GM19467 (cell line): ENCODE results near the gene RAPGEF1.
"Not testable (repeated sequence)": the region's sequence is repeated elsewhere in the genome, so short reads cannot be mapped to it uniquely, and the experiment has no call there.

Source experiments
- ATAC-seq: cut with Tn5 transposase; IDR thresholded peaks from one replicate; pipeline ENCODE4 v1.9.1; 2021; ENCODE audit warnings: mild to moderate bottlenecking, moderate library complexity; ENCODE audit not compliant: unreplicated experiment

The RAPGEF1 gene

DNA sequence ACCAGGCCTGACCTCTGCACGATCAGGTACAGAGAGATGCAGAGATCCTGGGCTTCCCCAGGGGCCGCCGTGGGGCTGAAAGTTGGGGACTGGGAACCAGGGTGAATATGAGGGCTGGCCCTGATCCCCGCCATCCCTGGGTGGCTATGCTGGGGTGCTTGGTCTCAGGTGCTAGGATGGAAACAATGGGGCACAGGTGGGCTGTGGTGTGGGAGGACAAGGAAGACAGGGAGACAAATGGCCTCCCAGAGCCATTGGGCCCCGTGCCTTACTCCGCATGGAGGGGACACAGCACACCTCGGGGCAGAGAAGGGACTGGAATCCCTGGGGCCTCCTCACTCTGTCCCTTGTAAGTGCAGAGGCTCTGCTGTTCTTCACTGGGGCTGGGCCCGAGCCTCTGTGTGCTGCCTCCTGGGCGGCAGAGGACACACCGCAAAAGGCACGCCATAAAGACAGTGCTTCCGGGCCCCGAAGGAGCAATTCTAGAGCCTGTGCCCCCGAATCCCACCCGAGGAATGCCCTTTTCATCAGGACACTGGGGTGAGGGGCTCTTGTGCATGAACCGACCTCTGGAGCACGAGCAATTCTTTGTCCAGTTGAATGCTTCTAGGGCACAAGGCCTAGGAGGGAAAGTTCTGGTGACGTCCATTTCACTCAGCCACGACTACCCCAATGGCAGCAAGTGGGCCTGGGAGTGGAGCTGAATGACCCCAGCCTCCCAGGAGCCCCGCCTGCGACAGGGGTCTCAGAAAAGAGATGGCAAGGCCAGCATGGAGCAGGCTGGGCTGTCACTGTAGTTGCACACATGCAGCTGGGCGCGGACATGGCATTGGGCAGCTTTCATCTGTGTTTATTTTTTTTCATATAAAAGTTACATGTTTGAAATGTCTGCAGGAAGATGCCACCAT lies 163.7 kb downstream of the RAPGEF1 start:
- ATAC-seq, result no peak

GRCh38 chr9:131574730-131575640 lies 164.9 kb downstream of the RAPGEF1 start:
- no peak for ATAC-seq

GRCh38 chr9:131567910-131568309 lies 172.0 kb downstream of the RAPGEF1 start:
- no peak for ATAC-seq

DNA sequence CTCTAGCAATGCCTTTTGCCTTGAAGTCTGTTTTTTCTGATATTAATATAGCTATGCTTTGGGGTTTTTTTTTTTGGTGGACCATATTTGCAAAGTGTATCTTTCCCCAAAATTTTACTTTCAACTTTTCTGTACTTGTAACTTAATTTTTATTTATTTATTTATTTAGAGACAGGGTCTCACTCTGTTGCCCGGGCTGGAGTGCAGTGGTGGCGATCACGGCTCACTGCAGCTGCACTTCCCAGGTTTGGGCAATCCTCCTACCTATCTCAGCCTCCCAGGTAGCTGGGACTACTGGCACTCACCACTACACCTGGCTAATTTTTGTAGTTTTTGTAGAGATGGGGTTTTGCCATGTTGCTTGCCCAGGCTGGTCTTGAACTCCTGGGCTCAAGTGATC lies 173.7 kb downstream of the RAPGEF1 start:
- no peak for ATAC-seq

GRCh38 chr9:131565369-131565768 lies 174.5 kb downstream of the RAPGEF1 start:
- ATAC-seq, result no peak

- no peak for ATAC-seq
Measured at GRCh38 chr9:131562032-131562959, 177.6 kb downstream of the RAPGEF1 start.

DNA sequence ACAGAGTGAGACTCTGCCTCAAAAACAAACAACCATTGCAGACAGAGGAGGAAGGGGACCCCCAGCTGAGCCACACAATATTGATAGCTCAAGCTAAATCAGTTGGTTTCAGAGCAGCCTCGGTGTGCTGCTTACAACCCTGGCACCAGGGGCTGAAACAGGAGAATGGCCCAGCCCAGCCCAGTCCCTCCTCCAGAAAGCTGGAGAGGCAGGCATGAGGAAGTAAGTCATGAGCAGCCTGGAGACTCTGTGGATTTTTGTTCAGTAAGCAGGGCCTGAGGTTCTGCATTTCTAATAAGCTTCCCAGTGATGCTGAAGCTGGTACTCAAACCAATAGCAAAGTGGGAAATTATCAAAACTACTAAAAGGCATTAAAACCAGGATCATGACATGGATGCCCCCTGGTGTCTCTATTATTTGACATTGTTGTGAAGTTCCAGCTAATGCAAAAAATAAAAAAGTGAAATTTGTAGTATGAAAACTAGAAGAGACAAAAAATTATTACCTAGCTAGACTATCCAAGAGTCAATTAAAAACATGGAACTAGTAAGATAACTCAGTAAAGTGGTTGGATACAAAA lies 180.4 kb downstream of the RAPGEF1 start:
- no peak for ATAC-seq

DNA sequence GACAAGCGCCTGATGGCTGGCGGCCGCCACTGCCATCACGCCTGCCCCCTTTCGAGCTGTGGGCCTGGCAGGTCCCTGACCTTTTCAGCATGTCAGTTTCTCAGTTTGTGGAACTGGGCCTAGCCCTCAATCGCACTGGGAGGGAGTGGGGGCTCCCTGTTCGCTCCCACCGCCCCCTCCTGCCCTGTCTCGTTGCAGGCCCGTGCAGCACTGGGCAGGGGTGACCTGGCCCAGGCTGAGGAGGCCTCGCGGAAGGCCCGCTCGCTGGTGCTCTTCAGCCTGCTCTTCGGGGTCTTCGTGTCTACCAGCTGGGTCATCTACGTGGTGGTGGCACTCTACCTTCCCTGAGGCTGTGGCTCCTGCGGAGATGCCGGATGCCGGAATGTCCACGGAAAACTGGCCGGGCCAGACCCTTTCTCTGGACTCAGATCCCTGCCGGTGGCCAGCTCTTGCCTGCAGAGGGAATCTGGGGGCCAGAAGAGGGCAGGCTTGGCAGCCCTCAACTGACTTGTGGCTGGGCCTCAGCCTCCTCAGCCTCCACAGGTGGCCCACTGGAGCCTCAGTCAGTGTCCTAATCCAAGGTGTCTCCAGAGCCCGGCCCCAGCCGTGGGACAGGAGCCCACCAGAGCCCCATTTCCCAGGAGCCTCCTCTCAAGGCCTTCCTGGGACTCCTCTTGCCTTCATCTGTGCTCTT lies 181.9 kb downstream of the RAPGEF1 start:
- no peak for ATAC-seq

GRCh38 chr9:131555841-131556673 lies 183.8 kb downstream of the RAPGEF1 start:
- ATAC-seq, result no peak

- no peak for ATAC-seq
Measured at GRCh38 chr9:131554843-131555351, 185.0 kb downstream of the RAPGEF1 start.

DNA sequence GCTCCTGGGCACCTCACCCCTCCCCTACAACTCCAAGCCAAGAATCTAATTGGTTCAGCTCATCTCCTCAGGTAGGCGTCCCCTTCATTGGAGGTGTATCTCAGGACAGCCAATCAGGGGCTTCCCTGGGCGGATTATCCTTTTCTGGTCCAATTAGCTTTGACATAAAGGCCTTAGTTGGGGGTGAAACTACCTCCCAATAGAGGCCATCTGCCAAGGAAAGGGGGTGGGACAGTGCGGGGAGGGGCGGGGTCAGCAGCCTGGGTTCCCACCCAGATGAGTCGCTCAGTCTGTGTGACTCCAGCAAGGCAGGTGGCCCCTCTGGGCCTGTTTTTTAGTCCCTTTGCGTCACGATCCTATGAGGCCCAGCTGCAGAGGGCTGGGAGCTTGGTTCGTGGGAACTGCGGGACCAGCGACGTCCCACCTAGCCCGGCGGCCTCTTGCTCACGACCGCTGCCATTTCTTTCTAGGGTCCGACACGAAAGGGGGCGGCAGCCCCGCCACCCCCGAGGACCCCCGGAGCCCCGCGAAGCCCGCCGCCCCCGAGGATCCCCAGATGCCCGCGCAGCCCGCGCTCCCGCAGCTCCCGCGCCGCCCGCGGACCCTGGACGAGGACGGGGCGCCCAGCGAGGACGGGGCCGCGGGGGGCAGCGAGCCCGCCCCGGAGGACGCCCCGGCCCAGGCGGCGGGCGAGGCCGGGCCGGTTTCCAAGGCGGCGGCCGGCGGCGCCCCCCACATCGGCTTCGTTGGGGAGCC lies 185.6 kb downstream of the RAPGEF1 start:
- ATAC-seq, result no peak

GRCh38 chr9:131552030-131552429 lies 187.8 kb downstream of the RAPGEF1 start:
- ATAC-seq, result no peak

DNA sequence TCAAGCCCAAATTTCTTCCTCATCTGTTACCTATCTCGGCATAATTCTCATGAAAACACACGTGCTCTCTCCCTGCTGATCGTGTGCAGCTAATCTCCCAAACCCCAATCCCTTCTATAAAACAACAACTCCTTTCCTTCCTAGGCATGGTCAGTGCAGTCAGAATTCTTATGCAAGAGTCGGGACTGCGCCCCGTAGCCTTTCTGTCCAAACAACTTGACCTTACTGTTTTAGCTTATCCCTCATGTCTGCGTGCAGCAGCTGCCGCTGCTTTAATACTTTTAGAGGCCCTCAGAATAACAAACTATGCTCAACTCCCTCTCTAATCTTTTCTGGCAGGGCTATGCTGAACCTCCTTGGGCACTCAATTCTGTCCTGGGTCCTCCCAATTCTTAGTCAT lies 189.4 kb downstream of the RAPGEF1 start:
- not testable (repeated sequence) for ATAC-seq

DNA sequence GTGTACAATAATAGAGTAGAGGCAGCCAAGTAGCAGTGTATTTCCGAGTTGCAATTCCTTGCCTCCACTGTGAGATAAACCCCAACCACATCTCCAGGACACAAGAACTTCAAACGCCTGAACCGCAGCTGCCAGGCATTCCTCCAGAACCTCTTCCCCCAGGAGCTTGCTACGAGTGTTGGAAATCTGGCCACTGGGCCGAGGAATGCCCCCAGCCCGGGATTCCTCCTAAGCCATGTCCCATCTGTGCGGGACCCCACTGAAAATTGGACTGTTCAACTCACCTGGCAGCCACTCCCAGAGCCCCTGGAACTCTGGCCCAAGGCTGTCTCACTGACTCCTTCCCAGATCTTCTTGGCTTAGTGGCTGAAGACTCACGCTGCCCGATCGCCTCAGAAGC lies 190.7 kb downstream of the RAPGEF1 start:
- ATAC-seq, result not testable (repeated sequence)

GRCh38 chr9:131546336-131547084 lies 193.4 kb downstream of the RAPGEF1 start:
- no peak for ATAC-seq

- ATAC-seq, result no peak
Measured at GRCh38 chr9:131545786-131546335, 194.0 kb downstream of the RAPGEF1 start.
